Islet precursor cell (in vitro differentiated cells): ENCODE data around the gene MCAT.
A peak's percentile ranks its signal among the peaks of the same experiment; 100 is the strongest.

Experiments used
- DNase-seq: peaks from one replicate; pipeline ENCODE4 v3.0.0-alpha.2; 2018

MCAT gene

GRCh38 chr22:43088984-43089717 is 54.0 kb downstream of the MCAT start, which contains the start of gene TTLL1:
TSS of gene TTLL1 (minus strand) at chr22:43089391. CDS start at chr22:43075586, 13,805 bp downstream.
- peak; percentile 96 for DNase-seq

- no peak for DNase-seq
Observed at GRCh38 chr22:43088627-43088983, 54.6 kb downstream of the MCAT start.

GRCh38 chr22:43085658-43086606 is 57.3 kb downstream of the MCAT start:
- no peak for DNase-seq
